ENCODE data around the gene TMBIM6. TPM values are rescaled to one million over a fixed set of nuclear protein-coding genes. Genes with fewer than 3 reads are reported as not detected.
"Not testable (repeated sequence)": the region's sequence is repeated elsewhere in the genome, so short reads cannot be mapped to it uniquely, and the experiment has no call there.

The TMBIM6 gene
- total RNA-seq, 1 experiment from 2014 or later: 692 TPM

DNA sequence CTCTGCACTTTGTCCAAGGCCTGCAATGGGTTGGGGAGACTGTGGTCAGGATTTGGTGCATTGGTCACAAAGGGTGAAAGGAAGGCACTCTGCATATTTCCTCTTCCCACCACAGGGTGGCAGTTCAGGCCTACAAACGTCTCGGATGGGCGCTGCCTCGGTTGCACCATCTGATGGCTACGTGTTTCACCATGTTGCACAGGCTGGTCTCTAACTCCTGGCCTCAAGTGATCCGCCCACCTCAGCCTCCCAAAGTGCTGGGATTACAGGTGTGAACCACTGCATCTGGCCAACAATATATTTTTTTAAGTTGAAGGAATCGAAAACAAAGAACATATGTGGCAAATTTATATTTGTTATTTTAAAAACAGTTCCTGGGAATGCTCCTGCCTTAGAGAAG lies 35.1 kb downstream of the TMBIM6 start:
- peak; percentile 65 for DNase-seq (ENCODE audit: low read depth)

DNA sequence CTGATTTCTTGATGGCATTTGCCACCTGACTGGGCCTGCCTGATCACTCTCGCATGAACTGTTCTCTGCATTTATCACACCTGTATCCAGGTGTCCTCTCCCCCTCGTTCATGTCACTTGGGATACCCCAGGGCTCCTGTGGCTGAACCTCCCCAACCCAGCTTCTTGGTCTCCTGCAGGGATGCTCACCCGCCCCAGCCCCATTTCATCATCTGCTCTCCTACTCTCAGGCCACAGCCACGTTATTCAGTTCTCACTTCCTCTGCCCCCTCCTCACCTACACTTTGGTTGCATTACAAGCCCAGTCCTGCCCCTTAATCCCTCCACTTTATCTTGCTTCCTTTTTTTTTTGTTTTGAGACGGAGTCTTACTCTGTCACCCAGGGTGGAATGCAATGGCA lies 35.5 kb downstream of the TMBIM6 start:
- DNase-seq (ENCODE audit: low read depth): no peak

DNA sequence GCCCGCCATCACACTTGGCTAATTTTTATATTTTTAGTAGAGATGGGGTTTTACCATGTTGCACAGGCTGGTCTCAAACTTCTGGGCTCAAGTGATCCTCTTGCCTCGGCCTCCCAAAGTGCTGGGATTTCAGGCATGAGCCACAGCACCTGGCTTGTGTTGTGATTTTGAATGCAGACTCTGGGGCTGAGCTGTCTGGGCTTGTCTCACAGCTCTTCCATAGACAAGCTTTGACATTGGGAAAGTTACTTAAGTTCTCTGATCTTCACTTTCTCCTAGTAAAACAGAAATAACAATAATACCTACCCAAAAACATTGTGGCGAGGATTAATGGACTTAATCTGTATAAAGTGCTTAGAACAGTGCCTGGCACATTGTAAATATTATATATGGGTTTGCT lies 36.0 kb downstream of the TMBIM6 start:
- no peak for DNase-seq (ENCODE audit: low read depth)

DNA sequence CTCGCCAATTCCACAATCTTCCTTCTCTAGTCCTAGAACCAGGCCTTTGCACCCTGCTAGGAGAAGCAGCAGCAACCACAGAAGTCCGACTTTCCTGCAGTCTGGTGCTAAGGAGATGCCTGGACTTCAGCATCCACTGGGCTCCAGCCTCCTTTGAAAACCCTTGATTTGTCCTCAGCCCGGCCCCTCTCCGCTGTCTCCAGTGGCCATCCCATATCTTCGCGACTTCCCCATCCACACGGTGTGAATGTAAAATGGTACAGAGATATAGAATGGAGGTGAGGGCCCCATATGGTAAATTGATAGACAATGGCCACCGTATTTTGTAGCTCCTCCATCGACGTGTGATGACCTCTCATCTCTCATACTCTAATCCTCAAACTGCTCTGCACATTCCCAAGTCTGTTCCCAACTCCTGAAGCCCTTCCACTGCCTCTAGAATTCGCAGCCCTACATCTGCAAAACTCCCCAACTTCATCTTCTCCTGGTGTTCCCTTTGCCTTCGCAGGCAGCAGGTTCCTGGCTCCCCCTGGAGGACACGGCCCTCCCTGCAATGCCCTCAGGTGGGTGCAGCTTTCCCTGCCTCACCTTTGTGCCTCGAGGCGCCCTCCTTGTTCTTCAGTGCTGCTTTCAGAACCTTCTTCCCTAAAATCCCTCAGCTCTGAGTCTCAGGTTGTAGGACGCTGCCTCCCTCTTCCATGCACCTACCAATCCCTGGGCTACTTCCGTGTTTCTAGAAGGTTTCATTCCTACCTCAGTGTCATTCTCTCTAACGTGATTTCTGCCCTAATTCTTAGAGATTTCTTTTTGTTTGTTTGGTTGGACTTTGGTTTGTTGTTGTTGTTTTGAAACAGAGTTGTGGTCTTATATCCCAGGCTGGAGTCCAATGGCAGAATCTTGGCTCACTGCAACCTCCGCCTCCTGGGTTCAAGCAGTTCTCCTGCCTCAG lies 36.7 kb downstream of the TMBIM6 start:
- peak; percentile 19 for DNase-seq (ENCODE audit: low read depth)

DNA sequence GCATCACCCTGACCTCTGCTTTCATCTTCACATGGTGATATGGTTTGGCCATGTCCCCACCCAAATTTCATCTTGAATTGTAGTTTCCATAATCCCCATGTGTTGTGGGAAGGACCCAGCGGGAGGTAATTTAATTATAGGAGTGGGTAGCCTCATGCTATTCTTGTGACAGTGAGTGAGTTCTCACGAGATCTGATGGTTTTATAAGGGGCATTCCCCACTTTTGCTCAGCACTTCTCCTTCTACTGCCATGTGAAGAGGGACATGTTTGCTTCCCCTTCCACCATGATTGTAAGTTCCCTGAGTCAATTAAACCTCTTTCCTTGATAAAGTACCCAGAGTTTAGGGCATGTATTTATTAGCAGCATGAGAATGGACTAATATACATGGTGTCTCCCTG lies 38.2 kb downstream of the TMBIM6 start:
- DNase-seq (ENCODE audit: low read depth): peak; percentile 10

DNA sequence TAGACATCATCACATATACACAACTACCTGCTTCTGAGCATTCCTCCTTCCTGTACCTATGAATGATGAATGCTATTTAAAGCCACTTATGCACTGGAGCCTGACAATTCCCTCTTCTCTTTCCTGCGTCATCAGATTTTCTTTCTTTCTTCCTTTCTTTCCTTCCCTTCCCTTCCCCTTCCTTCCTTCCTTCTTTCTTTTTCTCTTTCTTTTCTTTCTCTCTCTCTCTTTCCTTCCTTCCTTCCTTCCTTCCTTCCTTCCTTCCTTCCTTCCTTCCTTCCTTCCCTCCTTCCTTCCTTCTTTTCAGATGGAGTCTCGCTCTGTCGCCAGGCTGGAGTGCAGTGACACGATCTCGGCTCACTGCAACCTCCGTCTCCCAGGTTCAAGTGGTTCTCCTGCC lies 39.6 kb downstream of the TMBIM6 start:
- DNase-seq (ENCODE audit: low read depth): not testable (repeated sequence)

DNA sequence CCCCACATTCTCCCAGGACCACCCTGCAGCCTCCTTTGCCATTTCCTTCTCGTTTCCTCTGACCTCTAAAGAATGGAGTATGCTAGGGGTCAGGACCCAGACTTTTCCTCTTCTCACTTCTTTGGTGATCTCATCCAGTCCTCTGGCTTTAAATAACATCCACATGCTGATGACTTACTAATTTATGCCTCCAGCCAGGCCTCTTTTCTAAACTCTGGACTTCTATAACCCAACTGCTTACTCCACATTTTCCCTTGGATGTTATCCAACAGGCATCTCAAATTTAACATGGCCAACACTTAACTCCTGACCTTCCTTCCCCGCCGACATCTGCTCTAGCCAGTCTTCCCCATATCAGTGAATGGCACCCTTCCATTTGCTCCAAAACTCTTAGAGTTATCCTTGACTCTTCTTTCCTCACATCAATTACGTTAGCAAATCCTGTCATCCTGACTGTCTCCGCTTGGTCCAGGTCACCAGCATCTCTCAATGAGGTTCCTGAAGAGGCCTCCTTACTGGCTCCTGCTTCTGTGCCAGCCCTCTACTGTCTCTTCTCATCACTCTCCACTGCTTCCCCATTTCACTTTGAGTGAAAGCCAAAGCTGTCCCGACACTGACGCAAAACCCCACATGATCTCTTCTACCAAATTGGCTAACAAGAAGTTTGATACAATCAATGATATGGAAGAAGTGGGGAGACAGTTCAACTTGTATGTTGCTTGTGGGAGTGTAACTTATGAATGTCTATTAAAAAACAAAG lies 42.7 kb downstream of the TMBIM6 start:
- DNase-seq (ENCODE audit: low read depth): peak; percentile 74

DNA sequence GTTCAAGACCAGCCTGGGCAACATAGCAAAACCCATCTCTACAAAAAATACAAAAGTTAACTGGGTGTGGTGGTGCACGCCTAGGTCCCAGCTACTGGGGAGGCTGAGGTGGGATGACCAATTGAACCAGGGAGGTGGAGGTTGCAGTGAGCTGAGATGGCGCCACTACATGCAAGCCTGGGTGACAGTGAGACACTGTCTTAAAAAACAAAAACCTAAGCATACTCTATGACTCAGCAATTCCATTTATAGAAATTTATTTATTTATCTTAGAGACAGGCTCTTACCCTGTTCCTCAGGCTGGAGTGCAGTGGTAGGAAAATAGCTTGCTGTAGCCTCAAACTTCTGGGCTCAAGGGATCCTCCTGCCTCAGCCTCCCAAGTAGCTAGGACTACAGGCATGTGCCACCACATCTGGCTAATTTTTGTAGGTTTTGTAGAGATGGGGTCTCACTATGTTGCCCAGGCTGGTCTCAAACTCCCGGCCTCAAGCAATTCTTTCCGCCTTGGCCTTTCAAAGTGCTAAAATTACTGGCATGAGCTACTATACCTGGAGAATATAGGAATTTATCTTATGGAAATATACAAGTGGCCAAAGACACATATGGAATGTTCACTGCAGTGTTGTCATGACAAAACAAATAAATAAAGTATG lies 43.5 kb downstream of the TMBIM6 start:
- DNase-seq (ENCODE audit: low read depth): peak; percentile 41

DNA sequence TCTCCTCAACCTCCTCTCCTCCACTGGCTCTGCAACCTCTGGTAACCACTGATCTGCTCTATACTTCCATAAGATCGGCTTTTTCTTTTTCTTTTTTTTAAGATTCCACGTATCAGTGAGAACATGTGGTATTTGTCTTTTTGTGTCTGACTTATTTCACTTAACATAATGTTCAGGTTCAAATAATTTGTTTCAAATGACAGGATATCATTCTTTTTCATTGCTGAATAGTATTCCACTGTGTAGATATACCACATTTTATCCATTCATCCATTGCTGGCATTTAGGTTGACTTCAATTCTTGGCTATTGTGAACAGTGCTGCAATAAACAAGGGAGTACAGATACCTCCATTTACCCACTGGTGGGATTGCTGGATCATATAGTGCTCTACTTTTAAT lies 46.3 kb downstream of the TMBIM6 start:
- DNase-seq (ENCODE audit: low read depth): no peak

DNA sequence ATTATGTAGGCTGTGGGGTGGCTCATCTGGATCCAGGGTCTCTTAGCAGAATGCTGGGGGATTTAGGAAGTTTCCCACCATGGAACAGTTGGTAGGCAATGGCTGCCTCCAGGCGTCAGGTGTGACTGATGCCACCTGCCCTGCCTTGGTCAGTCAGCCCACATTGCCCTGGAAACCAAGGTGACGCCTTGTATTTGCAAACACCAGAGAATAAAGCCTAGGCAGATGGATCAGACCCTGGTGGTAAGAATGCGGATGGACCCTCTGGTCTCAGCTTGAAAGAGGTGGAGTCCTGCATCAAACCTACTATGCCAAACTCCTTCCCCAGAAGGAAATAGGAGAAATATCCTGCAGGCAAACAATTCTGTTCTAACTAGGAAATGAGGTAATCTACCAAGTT lies 48.6 kb downstream of the TMBIM6 start:
- no peak for DNase-seq (ENCODE audit: low read depth)

DNA sequence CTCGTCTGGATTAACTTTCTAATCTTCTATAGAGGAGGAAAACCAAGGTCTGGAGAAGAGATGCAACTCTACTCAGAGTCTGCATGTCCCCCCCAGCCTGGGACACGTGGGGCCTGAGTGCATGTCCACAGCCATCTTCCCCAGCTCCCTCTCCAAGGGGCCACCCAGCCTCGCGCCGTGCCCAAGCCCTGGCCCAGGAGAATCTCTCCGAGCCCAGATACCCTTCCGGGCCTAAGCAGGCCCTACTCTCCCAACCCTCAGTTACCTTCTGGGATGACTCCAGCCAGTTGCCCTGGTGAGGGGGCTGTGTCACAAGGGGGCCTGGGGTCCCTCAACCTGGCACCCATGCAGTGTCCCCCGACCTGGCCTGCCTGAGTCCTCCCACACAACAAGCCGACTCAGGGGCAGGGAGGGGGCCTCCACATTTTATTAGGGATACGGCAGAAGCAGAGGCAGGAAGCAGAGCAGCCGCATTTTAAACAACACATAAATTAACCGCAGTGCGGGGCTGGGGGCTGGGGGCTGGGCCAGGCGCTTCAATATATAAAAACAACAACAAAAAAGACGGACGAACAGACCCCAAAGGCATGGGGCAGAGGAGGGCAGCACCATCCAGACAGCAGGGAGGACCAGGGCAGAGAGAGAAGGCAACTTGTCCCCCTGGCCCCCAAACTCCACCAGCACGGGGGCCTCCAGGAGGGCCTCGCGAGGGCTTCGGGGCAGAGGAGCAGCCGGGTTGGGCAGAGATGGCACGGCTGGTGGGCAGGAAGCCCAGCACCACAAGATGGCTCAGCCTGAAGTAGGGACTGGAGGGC lies 49.6 kb downstream of the TMBIM6 start:
- DNase-seq (ENCODE audit: low read depth): no peak

DNA sequence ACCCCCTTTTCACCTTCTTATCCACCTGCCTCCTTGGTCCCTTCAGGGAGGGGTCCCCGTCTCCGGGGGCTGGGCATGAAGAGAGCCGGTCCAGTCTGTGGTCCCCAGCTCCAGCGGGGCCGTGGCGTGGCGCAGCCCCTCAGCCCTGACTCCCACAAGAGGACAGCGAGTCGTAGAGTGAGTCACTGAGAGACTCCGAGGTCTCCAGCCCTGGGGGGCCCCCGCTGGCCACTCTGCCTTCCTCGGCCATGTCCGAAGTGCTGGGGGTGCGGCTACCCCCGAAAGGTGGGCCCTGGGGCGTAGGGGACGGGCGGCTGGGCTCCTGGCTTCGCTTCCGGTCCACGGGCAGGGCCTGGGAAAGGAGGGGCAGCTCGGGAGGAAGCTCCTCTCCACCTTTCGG lies 50.3 kb downstream of the TMBIM6 start:
- DNase-seq (ENCODE audit: low read depth): no peak

DNA sequence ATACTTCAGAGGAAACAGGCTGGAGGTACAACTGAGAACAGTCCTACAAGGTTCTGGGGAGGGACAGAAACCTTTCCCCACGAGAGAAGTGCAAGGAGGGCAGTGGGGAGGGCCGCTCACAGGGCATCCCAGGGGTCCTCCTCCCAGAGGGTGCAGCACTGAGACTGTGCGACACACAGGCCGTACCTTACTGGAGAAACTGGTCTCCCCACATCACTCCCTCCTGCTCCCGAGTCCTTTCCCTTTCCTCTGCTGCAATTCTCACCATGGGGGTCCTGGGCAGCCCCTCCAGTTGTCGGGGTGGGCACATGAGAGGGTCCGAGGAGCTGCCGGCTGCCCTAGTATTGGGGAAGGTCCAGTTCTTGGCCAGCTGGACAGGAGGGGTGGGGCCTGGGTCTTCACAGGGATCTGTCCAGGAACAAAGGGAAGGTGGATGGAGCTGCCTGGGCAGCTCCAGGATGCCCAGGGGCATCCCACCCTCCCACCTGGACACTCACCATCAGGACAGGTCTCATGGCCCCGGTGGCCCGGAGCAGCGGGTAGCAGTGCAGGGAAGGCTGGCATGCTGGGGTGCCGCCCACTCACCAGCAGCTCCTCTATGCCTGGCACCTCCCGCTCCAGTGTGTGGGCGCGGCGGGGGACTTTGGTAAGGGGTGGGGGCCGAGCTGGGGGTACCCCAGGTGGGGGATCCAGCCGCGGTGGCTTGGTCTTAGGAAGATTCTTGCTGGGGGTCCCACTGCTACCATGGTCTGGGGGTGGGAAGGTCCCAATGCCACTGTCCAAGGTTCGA lies 51.0 kb downstream of the TMBIM6 start:
- no peak for DNase-seq (ENCODE audit: low read depth)

DNA sequence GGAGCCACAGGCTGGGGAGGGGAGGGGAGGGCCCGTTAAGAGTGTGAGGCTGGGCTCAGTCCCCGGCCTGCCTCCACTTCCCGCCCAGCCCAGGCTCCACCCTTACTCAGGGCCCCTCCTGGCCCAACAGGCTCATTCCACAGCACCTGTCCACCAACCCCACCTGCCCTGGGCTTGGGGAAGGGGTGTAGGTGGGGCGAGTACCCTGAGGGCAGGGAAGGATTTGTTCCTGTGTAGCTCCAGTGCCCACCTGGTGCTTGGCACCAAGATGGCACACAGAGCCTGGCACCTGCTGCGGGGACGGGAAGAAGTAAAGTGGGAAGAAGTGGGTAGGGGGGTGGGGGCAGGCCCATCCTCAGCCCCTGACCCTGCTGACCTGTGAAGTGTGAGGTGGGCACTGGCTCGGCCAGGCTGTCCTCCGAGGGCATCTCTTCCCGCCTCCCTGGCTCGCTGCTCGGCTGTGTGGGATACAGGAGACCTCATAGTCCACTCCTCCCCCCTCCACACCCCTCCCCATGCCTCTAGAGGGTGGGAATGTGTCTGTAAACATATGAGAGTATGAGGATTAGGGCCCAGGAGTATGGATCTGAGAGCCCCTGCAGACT lies 51.7 kb downstream of the TMBIM6 start:
- no peak for DNase-seq (ENCODE audit: low read depth)

DNA sequence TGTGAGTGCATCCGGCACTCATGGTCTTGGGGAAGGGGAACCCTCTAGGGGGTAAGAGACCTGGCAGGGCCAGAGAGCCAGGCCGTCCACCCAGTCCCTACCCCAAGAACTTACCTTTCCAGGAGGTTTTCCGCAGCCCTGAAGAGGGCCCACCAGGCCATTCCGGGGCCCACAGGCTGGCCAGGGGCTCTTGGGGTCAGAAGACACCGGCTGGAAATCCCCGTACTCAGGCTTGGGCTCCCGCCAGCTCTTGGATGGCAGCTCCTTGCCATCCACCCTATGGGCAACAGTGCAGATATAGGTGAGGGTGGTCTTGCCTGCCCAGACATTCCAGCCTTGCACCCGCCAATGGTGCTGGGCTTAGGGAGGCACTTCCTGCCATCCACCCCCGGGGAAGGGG lies 52.3 kb downstream of the TMBIM6 start:
- DNase-seq (ENCODE audit: low read depth): no peak

DNA sequence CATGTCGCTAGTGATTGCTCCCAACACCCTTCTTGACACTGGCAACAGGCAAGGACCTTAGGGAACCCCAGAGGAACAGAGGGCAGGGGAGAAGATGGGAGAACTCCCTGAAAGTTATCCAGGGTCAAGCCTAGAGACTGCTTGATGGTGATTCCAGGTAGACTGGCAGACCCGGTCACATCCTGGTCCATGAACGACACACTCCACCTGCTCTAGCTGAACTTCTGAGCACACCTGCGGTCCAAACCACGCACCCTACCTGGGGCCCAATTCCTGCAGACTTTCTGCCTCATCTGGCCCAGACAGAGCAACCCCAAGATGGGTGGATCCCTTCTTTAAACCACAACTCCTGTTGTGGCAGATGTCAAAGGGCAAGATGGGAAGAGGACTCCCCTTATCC lies 52.7 kb downstream of the TMBIM6 start:
- DNase-seq (ENCODE audit: low read depth): no peak

DNA sequence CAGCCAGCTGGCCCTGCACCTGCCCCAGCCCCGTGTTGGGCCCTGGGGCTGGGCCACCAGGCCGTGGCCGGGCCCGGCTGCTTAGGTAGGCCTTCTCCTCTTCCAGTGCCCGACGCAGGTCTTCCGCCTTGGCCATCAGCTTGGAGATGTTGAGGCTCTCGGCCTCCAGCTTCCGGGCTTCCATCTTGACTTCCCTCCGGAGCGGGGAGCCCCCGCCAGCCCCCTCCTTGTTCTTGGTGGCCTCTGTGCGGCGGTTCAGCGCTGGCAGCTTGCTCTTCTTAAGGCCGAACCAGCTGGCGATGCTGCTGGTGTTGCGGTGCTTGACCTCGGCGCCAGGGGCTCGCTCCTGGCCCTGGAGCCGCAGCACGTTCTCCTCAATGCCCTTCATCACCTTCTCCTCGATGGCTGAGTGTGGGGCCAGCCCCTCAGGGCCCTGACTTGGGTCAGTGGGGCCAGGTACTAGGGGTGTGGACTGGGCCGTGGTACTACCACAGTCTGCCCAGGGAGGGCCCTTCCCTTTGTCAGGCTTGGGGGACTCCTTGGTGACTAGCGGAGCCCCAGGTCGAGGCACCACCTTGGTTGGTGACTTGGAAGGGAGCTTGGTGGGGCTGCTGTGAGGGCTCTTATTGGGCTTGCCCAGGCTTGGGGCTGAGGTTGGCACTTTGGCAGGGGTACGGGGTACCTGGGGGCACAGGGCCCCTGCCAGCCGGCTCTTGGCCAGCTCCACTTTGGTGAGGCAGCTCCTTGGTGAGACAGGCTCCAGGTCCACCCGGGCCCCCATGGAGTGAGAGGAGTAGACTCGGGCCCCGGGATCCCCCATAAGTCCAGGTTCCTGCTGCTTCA lies 53.7 kb downstream of the TMBIM6 start:
- DNase-seq (ENCODE audit: low read depth): no peak

DNA sequence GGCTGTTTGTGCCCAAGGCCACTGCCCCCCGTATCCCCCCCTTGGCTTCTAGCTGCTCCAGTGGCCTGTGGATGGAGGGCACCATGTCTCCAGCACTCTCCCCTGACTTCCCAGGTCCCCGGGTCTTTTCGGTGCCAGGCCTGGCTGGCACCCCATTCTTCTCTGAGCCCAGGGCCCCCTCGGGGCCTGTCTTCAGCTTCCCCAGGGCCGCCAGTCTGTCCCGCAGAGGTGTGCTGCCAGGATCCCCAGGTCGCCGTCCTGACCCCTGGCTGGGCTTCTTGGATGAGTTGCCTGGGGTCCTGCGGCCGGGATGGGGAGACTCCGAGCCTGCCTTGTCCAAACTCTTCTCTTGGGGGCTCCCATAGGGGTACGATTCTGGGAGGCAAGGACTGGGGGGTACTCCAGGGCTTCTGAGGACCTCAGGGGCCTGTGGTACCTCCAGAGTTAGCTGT lies 54.3 kb downstream of the TMBIM6 start:
- DNase-seq (ENCODE audit: low read depth): no peak

DNA sequence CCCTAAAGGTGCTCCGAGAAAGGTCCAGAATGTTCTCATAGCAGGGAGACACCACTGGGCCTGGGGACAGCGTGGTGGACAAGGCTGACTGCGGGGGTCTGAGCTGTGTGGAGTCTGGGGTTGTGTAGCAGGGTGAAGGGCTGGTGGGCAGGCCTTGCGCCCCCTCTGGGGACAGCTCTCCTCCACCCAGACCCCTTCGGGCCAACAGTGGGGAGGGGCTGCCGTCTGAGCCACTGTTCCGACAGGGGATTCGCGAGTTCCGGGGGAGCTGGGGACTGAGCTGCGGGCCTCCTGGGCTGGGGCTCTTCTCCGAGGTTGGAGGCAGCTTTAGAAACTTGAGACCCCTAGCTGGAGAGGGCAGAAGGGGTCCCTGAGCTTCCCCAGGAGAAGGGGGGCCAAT lies 54.8 kb downstream of the TMBIM6 start:
- no peak for DNase-seq (ENCODE audit: low read depth)

All from RPMI7951 (cell line).